ENCODE results near the gene RAB21. TPM values are rescaled to one million over a fixed set of nuclear protein-coding genes. Genes with fewer than 3 reads are reported as not detected.

The RAB21 gene
- total and polyA plus RNA-seq, 2 of the 4 experiments (the other 2 are of a cell fraction) = 13.8 to 15.0 TPM

DNA sequence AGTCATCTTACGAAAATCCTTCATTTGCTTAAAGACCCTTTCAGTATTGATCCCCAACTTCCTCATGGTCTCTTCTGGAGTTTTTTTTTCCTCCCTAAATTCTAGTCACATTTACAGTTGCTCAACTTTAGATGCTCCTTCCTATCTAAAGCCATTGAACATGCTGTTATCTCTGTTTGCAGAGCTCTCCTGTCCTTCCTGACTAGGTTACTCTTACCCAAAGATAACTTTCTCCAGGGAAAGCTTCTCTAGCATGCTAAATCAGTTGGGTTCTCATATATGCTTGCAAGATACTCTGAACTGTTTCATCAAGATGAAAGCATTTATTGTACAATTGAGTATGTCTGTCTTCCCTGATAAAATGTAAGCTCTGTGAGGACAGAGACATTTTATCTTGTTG is 1.8 kb upstream of the RAB21 start:
- no peak overlapping the region for H3K23ac ChIP-seq (ENCODE audit: low read depth, low read length)
- peaks cover 24% of the 10 kb centered on the region for H3K27me3 ChIP-seq (ENCODE audit: control insufficient read depth, insufficient read depth, low read length)
- ATAC-seq (ENCODE audit: low read depth) = no peak
- TF ChIP-seq NFE2L2 (IDR thresholded peaks at IDR 0.05; ENCODE audit: low read depth, low read length) (no peak), FOS (IDR thresholded peaks at IDR 0.05; ENCODE audit: low read depth, low read length) (no peak), MXI1 (IDR thresholded peaks at IDR 0.05; ENCODE audit: borderline replicate concordance, low read depth, low read length) (no peak), BHLHE40 (IDR thresholded peaks at IDR 0.05; ENCODE audit: low read depth, low read length) (no peak), RCOR1 (IDR thresholded peaks at IDR 0.05; ENCODE audit: insufficient replicate concordance, low read length) (no peak), CHD1 (IDR thresholded peaks at IDR 0.05; ENCODE audit: low read depth, low read length) (no peak), RFX5 (IDR thresholded peaks at IDR 0.05; ENCODE audit: low read depth, low read length) (no peak), CEBPB (IDR thresholded peaks at IDR 0.05; ENCODE audit: low read depth, low read length) (no peak), RAD21 (IDR thresholded peaks at IDR 0.05; ENCODE audit: low read length) (no peak), SMC3 (IDR thresholded peaks at IDR 0.05; ENCODE audit: low read depth, low read length) (no peak), MAFK (IDR thresholded peaks at IDR 0.05; ENCODE audit: low read depth, low read length) (no peak), POLR2A (IDR thresholded peaks at IDR 0.05; ENCODE audit: low read depth, low read length) (no peak), MAZ (IDR thresholded peaks at IDR 0.05; ENCODE audit: borderline replicate concordance, low read depth, low read length) (no peak)
- TF ChIP-seq, protein P1, sequence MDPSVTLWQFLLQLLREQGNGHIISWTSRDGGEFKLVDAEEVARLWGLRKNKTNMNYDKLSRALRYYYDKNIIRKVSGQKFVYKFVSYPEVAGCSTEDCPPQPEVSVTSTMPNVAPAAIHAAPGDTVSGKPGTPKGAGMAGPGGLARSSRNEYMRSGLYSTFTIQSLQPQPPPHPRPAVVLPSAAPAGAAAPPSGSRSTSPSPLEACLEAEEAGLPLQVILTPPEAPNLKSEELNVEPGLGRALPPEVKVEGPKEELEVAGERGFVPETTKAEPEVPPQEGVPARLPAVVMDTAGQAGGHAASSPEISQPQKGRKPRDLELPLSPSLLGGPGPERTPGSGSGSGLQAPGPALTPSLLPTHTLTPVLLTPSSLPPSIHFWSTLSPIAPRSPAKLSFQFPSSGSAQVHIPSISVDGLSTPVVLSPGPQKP (IDR thresholded peaks at IDR 0.05; ENCODE audit: borderline replicate concordance, low read depth, low read length) = no peak
- TF ChIP-seq, protein P2, sequence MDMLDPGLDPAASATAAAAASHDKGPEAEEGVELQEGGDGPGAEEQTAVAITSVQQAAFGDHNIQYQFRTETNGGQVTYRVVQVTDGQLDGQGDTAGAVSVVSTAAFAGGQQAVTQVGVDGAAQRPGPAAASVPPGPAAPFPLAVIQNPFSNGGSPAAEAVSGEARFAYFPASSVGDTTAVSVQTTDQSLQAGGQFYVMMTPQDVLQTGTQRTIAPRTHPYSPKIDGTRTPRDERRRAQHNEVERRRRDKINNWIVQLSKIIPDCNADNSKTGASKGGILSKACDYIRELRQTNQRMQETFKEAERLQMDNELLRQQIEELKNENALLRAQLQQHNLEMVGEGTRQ (IDR thresholded peaks at IDR 0.05; ENCODE audit: low read depth, low read length) = no peak
- TF ChIP-seq, protein P3, sequence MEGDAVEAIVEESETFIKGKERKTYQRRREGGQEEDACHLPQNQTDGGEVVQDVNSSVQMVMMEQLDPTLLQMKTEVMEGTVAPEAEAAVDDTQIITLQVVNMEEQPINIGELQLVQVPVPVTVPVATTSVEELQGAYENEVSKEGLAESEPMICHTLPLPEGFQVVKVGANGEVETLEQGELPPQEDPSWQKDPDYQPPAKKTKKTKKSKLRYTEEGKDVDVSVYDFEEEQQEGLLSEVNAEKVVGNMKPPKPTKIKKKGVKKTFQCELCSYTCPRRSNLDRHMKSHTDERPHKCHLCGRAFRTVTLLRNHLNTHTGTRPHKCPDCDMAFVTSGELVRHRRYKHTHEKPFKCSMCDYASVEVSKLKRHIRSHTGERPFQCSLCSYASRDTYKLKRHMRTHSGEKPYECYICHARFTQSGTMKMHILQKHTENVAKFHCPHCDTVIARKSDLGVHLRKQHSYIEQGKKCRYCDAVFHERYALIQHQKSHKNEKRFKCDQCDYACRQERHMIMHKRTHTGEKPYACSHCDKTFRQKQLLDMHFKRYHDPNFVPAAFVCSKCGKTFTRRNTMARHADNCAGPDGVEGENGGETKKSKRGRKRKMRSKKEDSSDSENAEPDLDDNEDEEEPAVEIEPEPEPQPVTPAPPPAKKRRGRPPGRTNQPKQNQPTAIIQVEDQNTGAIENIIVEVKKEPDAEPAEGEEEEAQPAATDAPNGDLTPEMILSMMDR (conservative IDR thresholded peaks at IDR 0.05; ENCODE audit: low read depth, low read length) = no peak
- H3K56ac ChIP-seq (ENCODE audit: extremely low read depth, insufficient read depth, low read length) = no peak overlapping the region
- BruUV-seq (replicated peaks) = no TSS peak
- intact Hi-C loops (cut with micrococcal nuclease) = no loop called here
- no peak overlapping the region for H2BK5ac ChIP-seq (ENCODE audit: low read depth, low read length, poor library complexity, severe bottlenecking)
- in situ Hi-C loops (cut with MboI; ENCODE audit: low sequenced_read_pairs) = loop anchor here (10.0 kb wide), 1 partner anchor 88 kb away; the partner anchor contains the start of genes THAP2 and ZFC3H1
- no peak overlapping the region for H3K4me2 ChIP-seq (ENCODE audit: low read depth, low read length)
- H4K91ac ChIP-seq (ENCODE audit: insufficient read depth, low read depth, low read length) = no peak overlapping the region
- no peak overlapping the region for H2BK120ac ChIP-seq (ENCODE audit: low read depth, low read length)
- no peak for DNase-seq
- H4K8ac ChIP-seq (ENCODE audit: low read depth in 2 of 2, low read length in 2 of 2) = no peak overlapping the region
- no peak overlapping the region for H2BK20ac ChIP-seq (ENCODE audit: low read depth, low read length)
- no peaks in the 10 kb centered on the region for H3K9me3 ChIP-seq (ENCODE audit: control insufficient read depth, insufficient read depth, low read length)
- no peak overlapping the region for H4K5ac ChIP-seq (ENCODE audit: low read depth, low read length)
- H3K18ac ChIP-seq (ENCODE audit: low read depth, low read length) = no peak overlapping the region
- no peak overlapping the region for H2BK15ac ChIP-seq (ENCODE audit: low read depth, low read length)
- peaks cover 0 to 18% of the 10 kb centered on the region in 2 experiments; a peak in 3 of 4 replicates for H3K79me1 ChIP-seq (ENCODE audit: low read depth in 1 of 2, low read length in 2 of 2)
- peaks cover 1% of the 10 kb centered on the region; the same call in 1 of the 2 replicates for H3K4me1 ChIP-seq (ENCODE audit: control insufficient read depth, insufficient read depth, low read length)
- no peak overlapping the region for H2AK5ac ChIP-seq (ENCODE audit: low read depth, low read length)
- H3K4me3 ChIP-seq (ENCODE audit: insufficient read depth, low read depth, low read length) = no peak overlapping the region
- ChIA-PET CTCF (no interaction called here), POLR2A (ENCODE audit: unreplicated experiment) (no interaction called here)
- peaks cover 19% of the 10 kb centered on the region; the same call in 1 of the 2 replicates for H4K20me1 ChIP-seq (ENCODE audit: insufficient read depth, low read length)
- H3K36me3 ChIP-seq (ENCODE audit: control insufficient read depth, insufficient read depth, low read length) = peaks cover 1% of the 10 kb centered on the region; the same call in 1 of the 2 replicates
- H3K27ac ChIP-seq (ENCODE audit: insufficient read depth, low read length) = no peak overlapping the region
- H3K14ac ChIP-seq (replicated peaks; ENCODE audit: low read depth, low read length) = no peak overlapping the region
- H3K4ac ChIP-seq (ENCODE audit: low read depth, low read length) = no peak overlapping the region
- no peak overlapping the region for H2AFZ ChIP-seq (replicated peaks; ENCODE audit: low read length, poor library complexity)
- 100% methylated on average over 1 of the region's 1 CpG; no CpG with 5 or more reads in 1 of the 2 experiments for WGBS, 2 experiments (ENCODE audit: extremely low coverage in 2 of 2, insufficient read length in 1 of 2)
- H3K9ac ChIP-seq (ENCODE audit: low read depth, low read length) = no peak overlapping the region
- no peaks in the 10 kb centered on the region for H3K9me1 ChIP-seq (ENCODE audit: insufficient read depth, low read length)
- dilution Hi-C loops (cut with HindIII; ENCODE audit: low sequenced_read_pairs, unreplicated experiment) = no loop called here
- H2AK9ac ChIP-seq (replicated peaks; ENCODE audit: low read depth, low read length, poor library complexity) = no peak overlapping the region

Data from IMR-90 (cell line).